Measurements from ENCODE around the gene PDIA6.

- TF ChIP-seq, protein P1, sequence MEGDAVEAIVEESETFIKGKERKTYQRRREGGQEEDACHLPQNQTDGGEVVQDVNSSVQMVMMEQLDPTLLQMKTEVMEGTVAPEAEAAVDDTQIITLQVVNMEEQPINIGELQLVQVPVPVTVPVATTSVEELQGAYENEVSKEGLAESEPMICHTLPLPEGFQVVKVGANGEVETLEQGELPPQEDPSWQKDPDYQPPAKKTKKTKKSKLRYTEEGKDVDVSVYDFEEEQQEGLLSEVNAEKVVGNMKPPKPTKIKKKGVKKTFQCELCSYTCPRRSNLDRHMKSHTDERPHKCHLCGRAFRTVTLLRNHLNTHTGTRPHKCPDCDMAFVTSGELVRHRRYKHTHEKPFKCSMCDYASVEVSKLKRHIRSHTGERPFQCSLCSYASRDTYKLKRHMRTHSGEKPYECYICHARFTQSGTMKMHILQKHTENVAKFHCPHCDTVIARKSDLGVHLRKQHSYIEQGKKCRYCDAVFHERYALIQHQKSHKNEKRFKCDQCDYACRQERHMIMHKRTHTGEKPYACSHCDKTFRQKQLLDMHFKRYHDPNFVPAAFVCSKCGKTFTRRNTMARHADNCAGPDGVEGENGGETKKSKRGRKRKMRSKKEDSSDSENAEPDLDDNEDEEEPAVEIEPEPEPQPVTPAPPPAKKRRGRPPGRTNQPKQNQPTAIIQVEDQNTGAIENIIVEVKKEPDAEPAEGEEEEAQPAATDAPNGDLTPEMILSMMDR (IDR thresholded peaks at IDR 0.05; ENCODE audit: insufficient read depth, low read length) = no peak
- TF ChIP-seq SPI1 (IDR thresholded peaks at IDR 0.05; ENCODE audit: borderline replicate concordance, low read depth) = no peak
Observed at GRCh38 chr2:10795508-10796046, 17.0 kb downstream of the PDIA6 start.

Data from HL-60 (cell line).